ENCODE results near the gene IL7R. TPM values are rescaled to one million over a fixed set of nuclear protein-coding genes. Genes with fewer than 3 reads are reported as not detected.
"Not testable (repeated sequence)": the region's sequence is repeated elsewhere in the genome, so short reads cannot be mapped to it uniquely, and the experiment has no call there.

IL7R gene
- total RNA-seq, 2 donors from 2014 or later: 3.1 to 3.2 TPM

DNA sequence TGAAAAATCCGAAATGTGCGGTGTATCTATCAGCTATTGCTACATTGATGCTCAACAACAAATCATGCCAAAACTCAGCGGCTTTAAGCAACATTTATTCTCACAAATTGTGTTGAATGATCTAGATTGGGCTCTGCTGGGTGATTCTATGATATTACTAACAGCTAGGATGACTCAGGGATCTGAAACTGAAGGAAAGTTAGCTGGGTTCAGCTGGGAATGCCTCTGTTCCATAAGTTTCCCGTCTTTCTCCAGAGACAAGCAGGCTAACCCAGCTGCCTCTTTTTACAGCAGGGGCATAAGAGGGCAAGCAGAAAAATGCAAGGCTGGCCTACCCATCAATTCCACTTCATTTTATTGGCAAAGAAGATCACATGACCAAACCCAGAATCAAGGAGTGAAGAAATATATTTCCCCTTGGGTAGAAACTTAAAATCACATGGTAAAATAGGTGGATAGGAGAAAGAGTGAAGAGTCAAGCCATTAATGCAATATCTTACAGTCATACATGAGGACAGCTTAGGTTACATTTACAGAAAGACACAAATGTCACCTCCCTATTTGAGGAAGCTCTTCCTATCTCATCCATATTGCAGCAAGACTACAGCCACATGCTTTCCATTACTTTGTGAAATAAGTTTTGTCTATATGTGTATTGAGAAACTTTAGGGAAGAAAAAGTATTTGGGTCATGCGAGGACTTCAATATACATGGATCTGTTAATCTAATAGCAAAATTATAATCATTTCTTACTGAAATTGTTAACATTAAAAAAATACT, 30.8 kb downstream of the IL7R start:
- Histone ChIP-seq H3K9me3 (no peaks in the 10 kb centered on the region), H3K27me3 (no peaks in the 10 kb centered on the region), H3K4me1 (no peaks in the 10 kb centered on the region), H3K27ac (no peak overlapping the region), H3K4me3 (no peak overlapping the region), H3K36me3 (no peaks in the 10 kb centered on the region)
- no peak for DNase-seq (ENCODE audit: low spot score)
- no peak for TF ChIP-seq CTCF (IDR thresholded peaks at IDR 0.05)

DNA sequence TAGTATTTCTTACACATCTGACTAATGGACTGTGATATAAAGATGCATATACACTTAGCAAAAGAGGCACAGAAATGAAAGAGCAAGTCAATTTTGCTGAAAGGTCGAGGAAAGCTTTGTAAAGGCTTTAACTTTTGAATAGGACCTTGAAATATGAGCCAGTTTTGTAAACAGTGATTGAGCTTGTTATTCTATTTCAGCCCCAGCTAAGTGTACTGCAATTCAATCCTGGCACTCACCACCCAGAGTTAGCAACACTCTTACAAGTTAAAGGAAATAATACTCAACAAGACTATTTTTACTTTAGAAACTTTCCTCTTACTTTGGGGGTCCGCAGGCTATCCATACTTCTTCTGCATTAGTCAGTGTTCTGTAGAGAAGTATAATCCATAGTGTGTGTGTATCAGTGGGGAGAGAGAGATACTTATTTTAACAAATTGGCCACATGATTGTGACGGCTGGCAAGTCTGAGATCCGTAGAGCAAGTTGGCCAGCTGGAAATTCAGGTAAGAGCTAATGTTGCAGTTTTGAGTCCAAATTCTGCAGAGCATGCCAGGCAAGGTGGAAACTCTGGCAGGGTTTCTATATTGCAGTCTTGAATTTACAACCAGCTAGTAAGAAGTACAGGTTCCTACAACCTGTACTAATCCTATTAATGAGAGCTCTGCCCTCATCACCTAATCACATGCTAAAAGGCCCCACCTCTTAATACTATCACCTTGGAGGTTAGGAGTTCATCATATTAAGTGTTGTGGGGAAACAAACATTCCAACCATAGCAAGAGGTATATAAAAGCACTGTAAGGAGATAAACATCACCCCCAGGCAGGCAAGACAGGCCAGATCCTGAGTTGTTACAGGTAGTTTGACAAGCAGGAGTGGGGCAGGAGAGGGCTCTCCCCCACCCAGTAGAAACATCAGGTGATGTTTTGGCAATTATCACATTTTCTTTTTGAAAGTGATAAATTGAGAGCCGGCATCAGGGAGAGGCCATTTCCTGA, 33.6 kb downstream of the IL7R start:
- DNase-seq (ENCODE audit: low spot score): no peak
- Histone ChIP-seq H3K4me1 (no peaks in the 10 kb centered on the region), H3K27me3 (no peaks in the 10 kb centered on the region), H3K36me3 (no peaks in the 10 kb centered on the region), H3K9me3 (no peaks in the 10 kb centered on the region), H3K27ac (no peak overlapping the region), H3K4me3 (no peak overlapping the region)
- TF ChIP-seq CTCF (IDR thresholded peaks at IDR 0.05): no peak

DNA sequence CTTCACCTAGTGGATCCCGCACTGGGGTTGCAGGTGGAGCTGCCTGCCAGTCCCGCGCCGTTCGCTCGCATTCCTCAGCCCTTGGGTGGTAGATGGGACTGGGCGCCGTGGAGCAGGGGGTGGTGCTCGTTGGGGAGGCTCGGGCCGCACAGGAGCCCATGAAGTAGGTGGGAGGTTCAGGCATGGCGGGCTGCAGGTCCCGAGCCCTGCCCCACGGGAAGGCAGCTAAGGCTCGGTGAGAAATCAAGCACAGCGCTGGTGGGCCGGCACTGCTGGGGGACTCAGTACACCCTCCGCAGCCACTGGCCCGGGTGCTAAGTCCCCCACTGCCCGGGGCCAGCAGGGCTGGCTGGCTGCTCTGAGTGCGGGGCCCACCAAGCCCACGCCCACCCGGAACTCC, 36.1 kb downstream of the IL7R start:
- H3K27me3 ChIP-seq; H3K4me1 ChIP-seq; H3K27ac ChIP-seq; DNase-seq (ENCODE audit: low spot score); H3K9me3 ChIP-seq; H3K4me3 ChIP-seq; H3K36me3 ChIP-seq: not testable (repeated sequence)

GRCh38 chr5:35894131-35894530, 37.4 kb downstream of the IL7R start:
- H3K9me3 ChIP-seq: no peaks in the 10 kb centered on the region
- no peaks in the 10 kb centered on the region for H3K27me3 ChIP-seq
- no peak for DNase-seq (ENCODE audit: low spot score)
- H3K27ac ChIP-seq: no peak overlapping the region
- H3K36me3 ChIP-seq: no peaks in the 10 kb centered on the region
- H3K4me3 ChIP-seq: no peak overlapping the region
- H3K4me1 ChIP-seq: no peaks in the 10 kb centered on the region
- TF ChIP-seq CTCF (IDR thresholded peaks at IDR 0.05): no peak

- Histone ChIP-seq H3K4me3 (no peak overlapping the region), H3K27me3 (no peaks in the 10 kb centered on the region), H3K4me1 (no peaks in the 10 kb centered on the region), H3K36me3 (no peaks in the 10 kb centered on the region), H3K9me3 (no peaks in the 10 kb centered on the region), H3K27ac (no peak overlapping the region)
- DNase-seq (ENCODE audit: low spot score): no peak
- TF ChIP-seq CTCF (IDR thresholded peaks at IDR 0.05): no peak
Measured at GRCh38 chr5:35898952-35899660, 42.4 kb downstream of the IL7R start.

- H3K4me3 ChIP-seq: no peak overlapping the region
- no peaks in the 10 kb centered on the region for H3K4me1 ChIP-seq
- H3K27me3 ChIP-seq: no peaks in the 10 kb centered on the region
- DNase-seq (ENCODE audit: low spot score): no peak
- H3K9me3 ChIP-seq: no peaks in the 10 kb centered on the region
- no peak for TF ChIP-seq CTCF (IDR thresholded peaks at IDR 0.05)
- H3K36me3 ChIP-seq: no peaks in the 10 kb centered on the region
- H3K27ac ChIP-seq: no peak overlapping the region
Measured at GRCh38 chr5:35899800-35900199, 43.1 kb downstream of the IL7R start.
